Choroid plexus epithelial cell (primary cell): ENCODE results near the gene AQP6.

Experiments used
- DNase-seq: peaks from one replicate; pipeline ENCODE4 v3.0.0-alpha.2; 2010; ENCODE audit warnings: low read depth
- H3K4me3 ChIP-seq: 2 replicates; pipeline ENCODE4 v1.5.1; 2011; ENCODE audit warnings: low read depth, mild to moderate bottlenecking, control low read depth, low read length, moderate library complexity
- CTCF ChIP-seq: conservative IDR thresholded peaks from 2 replicates; pipeline ENCODE4 v1.5.1; 2011; ENCODE audit warnings: low read depth, mild to moderate bottlenecking, control low read depth, inconsistent platforms, low read length, moderate library complexity

The AQP6 gene

GRCh38 chr12:49943625-49943960, 29.2 kb upstream of the AQP6 start:
- TF ChIP-seq CTCF, result no peak
- no peak for DNase-seq
- no peak overlapping the region for H3K4me3 ChIP-seq

GRCh38 chr12:49944046-49944445, 28.7 kb upstream of the AQP6 start:
- no peak for TF ChIP-seq CTCF
- no peak overlapping the region for H3K4me3 ChIP-seq
- no peak for DNase-seq

GRCh38 chr12:49944718-49945117, 28.0 kb upstream of the AQP6 start:
- no peak for DNase-seq
- no peak for TF ChIP-seq CTCF
- no peak overlapping the region for H3K4me3 ChIP-seq

- peak; percentile 83 for DNase-seq
- peak; percentile 94 for TF ChIP-seq CTCF
- peak overlapping the region; percentile 50 for H3K4me3 ChIP-seq
These were observed 27.2 kb upstream of the AQP6 start for GRCh38 chr12:49945394-49946080.

GRCh38 chr12:49946086-49946485, 26.7 kb upstream of the AQP6 start:
- no peak overlapping the region for H3K4me3 ChIP-seq
- no peak for DNase-seq
- no peak for TF ChIP-seq CTCF

- no peak for DNase-seq
- TF ChIP-seq CTCF, result no peak
- no peak overlapping the region for H3K4me3 ChIP-seq
These were observed 26.2 kb upstream of the AQP6 start for GRCh38 chr12:49946497-49946896.

DNA sequence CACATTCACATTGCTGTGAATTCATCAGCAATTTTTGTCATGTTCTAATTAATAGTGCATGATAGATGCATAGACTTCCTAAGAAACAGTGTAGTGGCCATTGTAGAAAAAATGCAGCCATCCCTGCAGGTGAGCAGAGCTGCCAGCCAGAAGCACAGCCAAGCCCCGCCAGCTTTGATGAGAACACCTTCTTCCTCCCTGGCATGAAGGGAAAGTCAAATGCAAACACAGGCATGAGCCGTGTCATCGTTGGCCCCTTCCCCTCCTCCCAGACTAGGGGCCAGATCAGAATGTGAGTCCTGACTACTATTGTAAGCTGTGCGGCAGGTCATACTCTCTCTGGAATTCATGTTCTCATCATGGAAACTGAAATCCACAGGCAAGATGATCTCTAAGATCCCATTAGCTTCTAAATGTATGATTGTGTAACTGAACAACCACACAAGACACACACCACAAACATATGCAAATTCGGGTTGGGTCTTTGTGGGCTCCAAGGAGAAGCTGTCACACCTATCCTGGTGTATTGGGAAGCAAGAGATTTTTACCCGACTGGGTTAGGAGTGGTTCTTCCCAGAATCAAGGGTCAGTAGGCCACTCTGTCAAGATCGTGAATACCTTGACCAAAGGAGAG, 25.0 kb upstream of the AQP6 start:
- no peak for DNase-seq
- H3K4me3 ChIP-seq, result no peak overlapping the region
- no peak for TF ChIP-seq CTCF
